Tibial nerve (tissue), 4 donors: Measurements from ENCODE around the gene VGLL4. TPM values are rescaled to one million over a fixed set of nuclear protein-coding genes. Genes with fewer than 3 reads are reported as not detected.

Experiments used
- DNase-seq, 2 donors: peaks; one replicate each; pipeline ENCODE4 v3.0.0-alpha.2; 2019; ENCODE audit warnings: low spot score in 2 of 2
- H3K27ac ChIP-seq, 4 donors: fragments of 200-600 bp; sonication (generic) in 3 of 4; one replicate each; pipeline ENCODE4 v1.5.1; 2017 to 2019; ENCODE audit warnings: mild to moderate bottlenecking in 1 of 4
- H3K27me3 ChIP-seq, 2 donors: fragments of 200-600 bp; sonication (generic) in 1 of 2; one replicate each; pipeline versions ENCODE4 v1.5.1 to v1.6.0; 2017 to 2019
- H3K36me3 ChIP-seq, 3 donors: fragments of 200-600 bp; sonication (generic); one replicate each; pipeline ENCODE4 v1.5.1; 2018 to 2019
- H3K4me1 ChIP-seq, 4 donors: fragments of 200-600 bp; sonication (generic) in 3 of 4; one replicate each; pipeline ENCODE4 v1.5.1; 2017 to 2019
- H3K4me3 ChIP-seq, 4 donors: fragments of 200-600 bp; sonication (generic) in 3 of 4; one replicate each; pipeline ENCODE4 v1.5.1; 2017 to 2019; ENCODE audit warnings: mild to moderate bottlenecking in 1 of 4, moderate library complexity in 1 of 4
- H3K9me3 ChIP-seq, 4 donors: fragments of 200-600 bp; sonication (generic) in 3 of 4; one replicate each; pipeline ENCODE4 v1.5.1; 2017 to 2019
- EP300 ChIP-seq, 2 donors: sonication (generic); formaldehyde crosslinking; IDR thresholded peaks; one replicate each; pipeline ENCODE4 v1.6.1; 2017; ENCODE audit warnings: antibody characterized with exemption in 2 of 2, mild to moderate bottlenecking in 1 of 2
- POLR2A ChIP-seq, 2 donors: fragments of 450-650 bp; IDR thresholded peaks; one replicate each; pipeline ENCODE4 v1.6.1; 2017; ENCODE audit warnings: antibody characterized with exemption in 2 of 2, mild to moderate bottlenecking in 2 of 2, moderate library complexity in 2 of 2
- WGBS, 2 donors: methylation state at CpG; one replicate each; pipeline ENCODE4 v1.1.5; 2018; 5-methylcytosine and 5-hydroxymethylcytosine counted together
- total RNA-seq, 4 donors: library from RNA; depleted of rRNA; stranded (reverse); fragments of >200 nt; gene quantifications; one replicate each; pipeline ENCODE4 v1.1.0, GENCODE V29; 2016
- TF ChIP-seq, protein P1 (sequence below), 5 experiments: fragments of 200-600 bp in 3 of 5; fragments of 450-650 bp in 2 of 5; sonication (generic) in 3 of 5; IDR thresholded peaks; one replicate each; pipeline ENCODE4 v1.5.1; 2016 to 2019; ENCODE audit warnings: antibody characterized with exemption in 5 of 5, mild to moderate bottlenecking in 3 of 5, moderate library complexity in 2 of 5

VGLL4 gene
- total RNA-seq, 4 donors from 2014 or later: 106 to 205 (median 110) TPM

DNA sequence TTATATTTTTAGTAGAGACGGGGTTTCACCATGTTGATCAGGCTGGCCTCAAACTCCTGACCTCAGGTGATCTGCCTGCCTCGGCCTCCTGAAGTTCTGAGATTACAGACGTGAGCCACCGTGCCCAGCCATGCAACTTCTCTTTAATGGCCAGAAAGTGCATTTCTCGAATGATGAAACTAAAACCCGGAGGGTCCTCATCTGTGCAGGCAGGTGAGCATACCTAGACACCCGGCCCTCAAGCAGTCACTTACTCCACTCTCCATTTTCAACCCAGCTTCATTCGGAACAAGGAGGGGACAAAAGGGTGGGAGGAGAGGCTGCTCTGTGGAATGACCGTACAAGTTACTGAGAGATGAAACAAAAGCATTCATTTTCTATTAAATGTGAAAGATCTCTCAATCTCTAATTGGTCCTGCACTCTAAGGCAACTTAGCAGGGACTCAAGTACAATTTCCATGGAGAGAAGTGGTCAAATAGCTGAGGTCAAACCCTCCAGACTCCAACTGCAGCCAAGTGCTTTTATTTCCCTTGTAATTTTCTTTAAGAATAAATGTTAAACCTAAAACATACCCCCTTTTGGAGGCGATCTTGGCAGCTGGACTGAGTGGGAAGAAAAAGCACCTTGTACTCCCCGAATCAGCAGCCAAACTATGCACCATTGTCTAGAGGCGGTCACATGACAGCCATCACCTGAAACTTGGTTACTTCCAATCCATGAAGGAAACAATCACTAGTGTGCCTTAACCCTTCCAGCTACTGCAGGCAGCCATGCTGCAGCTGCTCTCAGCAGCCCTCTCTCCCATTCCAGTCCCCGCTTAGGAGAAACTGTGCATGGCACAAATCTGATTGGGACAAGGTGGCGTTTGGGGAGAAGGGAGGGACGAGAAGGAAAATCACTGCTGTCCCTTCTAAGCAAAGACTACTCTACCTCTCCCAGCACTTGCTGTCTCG lies 62.2 kb downstream of the VGLL4 start:
- TF ChIP-seq, protein P1, sequence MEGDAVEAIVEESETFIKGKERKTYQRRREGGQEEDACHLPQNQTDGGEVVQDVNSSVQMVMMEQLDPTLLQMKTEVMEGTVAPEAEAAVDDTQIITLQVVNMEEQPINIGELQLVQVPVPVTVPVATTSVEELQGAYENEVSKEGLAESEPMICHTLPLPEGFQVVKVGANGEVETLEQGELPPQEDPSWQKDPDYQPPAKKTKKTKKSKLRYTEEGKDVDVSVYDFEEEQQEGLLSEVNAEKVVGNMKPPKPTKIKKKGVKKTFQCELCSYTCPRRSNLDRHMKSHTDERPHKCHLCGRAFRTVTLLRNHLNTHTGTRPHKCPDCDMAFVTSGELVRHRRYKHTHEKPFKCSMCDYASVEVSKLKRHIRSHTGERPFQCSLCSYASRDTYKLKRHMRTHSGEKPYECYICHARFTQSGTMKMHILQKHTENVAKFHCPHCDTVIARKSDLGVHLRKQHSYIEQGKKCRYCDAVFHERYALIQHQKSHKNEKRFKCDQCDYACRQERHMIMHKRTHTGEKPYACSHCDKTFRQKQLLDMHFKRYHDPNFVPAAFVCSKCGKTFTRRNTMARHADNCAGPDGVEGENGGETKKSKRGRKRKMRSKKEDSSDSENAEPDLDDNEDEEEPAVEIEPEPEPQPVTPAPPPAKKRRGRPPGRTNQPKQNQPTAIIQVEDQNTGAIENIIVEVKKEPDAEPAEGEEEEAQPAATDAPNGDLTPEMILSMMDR (IDR thresholded peaks at IDR 0.05): no peak
- TF ChIP-seq EP300 (IDR thresholded peaks at IDR 0.05): no peak
- TF ChIP-seq POLR2A (IDR thresholded peaks at IDR 0.05): no peak
- Histone ChIP-seq H3K4me3 (peak overlapping the region; percentile 10 to 47 (median 26)), H3K36me3 (no peaks in the 10 kb centered on the region), H3K4me1 (peaks cover 0 to 90% (median 51%) of the 10 kb centered on the region in 4 donors), H3K9me3 (no peaks in the 10 kb centered on the region), H3K27me3 (no peaks in the 10 kb centered on the region), H3K27ac (peak overlapping the region; percentile 48 to 95 (median 72))
- DNase-seq: no peak
- WGBS, 2 donors: 27 to 30% methylated on average over 16 of the region's 16 CpGs

DNA sequence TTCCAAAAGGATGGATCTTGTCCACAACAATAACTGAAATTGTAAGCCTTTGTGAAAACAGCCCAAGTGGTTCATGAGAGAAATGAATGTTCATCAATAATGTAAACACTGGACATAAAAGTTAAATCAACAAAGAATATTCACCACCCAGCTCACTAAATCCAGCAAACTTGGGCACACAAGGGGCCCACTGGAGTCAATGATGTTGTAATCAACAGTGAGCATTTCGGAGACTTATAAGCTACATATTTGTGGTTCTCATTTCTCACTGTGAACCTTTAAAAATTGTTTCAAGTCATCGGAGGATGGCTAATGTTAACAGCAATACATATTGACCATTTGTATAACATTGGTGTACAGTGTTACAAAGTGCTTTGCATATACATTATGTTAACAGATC lies 63.1 kb downstream of the VGLL4 start:
- Histone ChIP-seq H3K4me3 (no peak overlapping the region), H3K4me1 (peaks cover 0 to 90% (median 51%) of the 10 kb centered on the region in 4 donors), H3K9me3 (no peaks in the 10 kb centered on the region), H3K27me3 (no peaks in the 10 kb centered on the region), H3K27ac (peak overlapping the region in 3 of 4 donors; percentile 56 to 95 (median 88)), H3K36me3 (no peaks in the 10 kb centered on the region)
- WGBS, 2 donors: 48 to 50% methylated on average over 2 of the region's 2 CpGs
- DNase-seq: no peak
- TF ChIP-seq, protein P1 (IDR thresholded peaks at IDR 0.05): no peak
- TF ChIP-seq POLR2A (IDR thresholded peaks at IDR 0.05) (no peak), EP300 (IDR thresholded peaks at IDR 0.05) (no peak)

DNA sequence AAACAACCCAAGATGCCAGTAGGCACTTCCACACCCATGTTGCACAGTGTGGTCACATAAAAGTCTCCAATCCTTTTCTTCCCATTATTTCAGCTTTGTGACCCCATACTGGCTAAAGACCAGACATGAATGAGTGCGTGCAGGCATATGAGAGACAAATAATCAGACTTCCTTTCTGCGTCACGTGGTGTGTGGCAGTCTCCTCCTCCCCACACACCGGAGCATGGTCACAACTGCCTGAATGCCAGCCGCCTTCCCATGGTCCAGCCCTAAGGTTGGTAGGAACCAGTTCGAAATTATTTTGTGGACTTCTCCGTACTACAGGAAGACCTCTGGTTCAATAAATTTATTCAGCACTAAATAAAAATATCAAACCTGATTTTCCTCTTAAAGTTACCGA lies 65.5 kb downstream of the VGLL4 start:
- Histone ChIP-seq H3K36me3 (peaks cover 0 to 7% (median 0%) of the 10 kb centered on the region in 3 donors), H3K27me3 (no peaks in the 10 kb centered on the region), H3K4me1 (peaks cover 0 to 88% (median 46%) of the 10 kb centered on the region in 4 donors), H3K4me3 (no peak overlapping the region), H3K27ac (peak overlapping the region in 2 of 4 donors; percentile 58 to 84), H3K9me3 (no peaks in the 10 kb centered on the region)
- no peak for DNase-seq
- TF ChIP-seq POLR2A (IDR thresholded peaks at IDR 0.05): no peak
- TF ChIP-seq, protein P1 (IDR thresholded peaks at IDR 0.05): no peak
- TF ChIP-seq EP300 (IDR thresholded peaks at IDR 0.05): no peak
- WGBS, 2 donors: 63 to 68% methylated on average over 8 of the region's 8 CpGs

DNA sequence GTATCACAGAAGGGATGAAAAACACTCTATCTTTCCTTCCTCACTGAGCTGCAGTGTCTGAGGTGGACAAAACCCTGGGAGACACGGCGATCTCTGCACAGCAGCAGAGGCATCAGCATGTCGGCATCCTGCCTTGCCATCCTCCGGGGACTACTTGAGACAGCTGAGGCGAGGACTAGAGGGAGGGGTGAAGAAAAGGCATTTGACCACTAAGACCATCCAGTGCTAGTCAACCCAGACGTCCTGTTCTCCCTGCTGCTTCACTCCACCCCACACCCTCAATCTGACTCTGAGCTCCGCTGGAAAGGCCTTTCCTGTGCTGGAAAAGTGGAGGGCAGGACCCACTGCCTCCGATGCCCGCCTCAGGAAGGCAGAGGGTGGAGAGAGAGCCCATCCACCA lies 67.3 kb downstream of the VGLL4 start:
- Histone ChIP-seq H3K4me1 (peaks cover 0 to 84% (median 38%) of the 10 kb centered on the region in 4 donors), H3K9me3 (no peaks in the 10 kb centered on the region), H3K27me3 (no peaks in the 10 kb centered on the region), H3K27ac (peak overlapping the region in 3 of 4 donors; percentile 9 to 84 (median 58)), H3K36me3 (peaks cover 0 to 7% (median 0%) of the 10 kb centered on the region in 3 donors), H3K4me3 (no peak overlapping the region)
- 42 to 50% methylated on average over 9 of the region's 9 CpGs for WGBS, 2 donors
- no peak for TF ChIP-seq POLR2A (IDR thresholded peaks at IDR 0.05)
- no peak for TF ChIP-seq EP300 (IDR thresholded peaks at IDR 0.05)
- TF ChIP-seq, protein P1 (IDR thresholded peaks at IDR 0.05): no peak
- DNase-seq: no peak

DNA sequence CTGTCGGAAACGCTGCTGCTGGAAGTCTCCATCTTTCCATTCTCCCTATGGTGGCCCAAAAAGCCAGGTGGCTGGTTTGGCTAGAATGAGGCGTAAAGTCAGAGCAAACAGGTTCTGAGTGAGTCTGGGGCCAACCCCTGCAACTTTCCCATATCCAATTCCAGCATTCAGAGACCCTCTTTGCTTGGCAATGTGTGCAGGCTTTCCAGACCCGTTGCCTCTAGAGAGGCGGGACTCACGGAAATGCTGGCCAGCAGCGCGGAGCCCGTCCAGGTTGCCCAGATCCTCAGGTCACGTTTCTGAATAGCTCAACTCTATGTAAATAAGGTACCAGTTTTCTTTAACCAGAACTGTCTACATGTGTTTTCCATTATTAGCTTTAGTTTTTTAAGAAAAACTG lies 68.0 kb downstream of the VGLL4 start:
- no peaks in the 10 kb centered on the region for H3K27me3 ChIP-seq
- 79% methylated on average over 10 of the region's 10 CpGs for WGBS, 2 donors
- no peaks in the 10 kb centered on the region for H3K9me3 ChIP-seq
- H3K4me1 ChIP-seq: peaks cover 0 to 84% (median 34%) of the 10 kb centered on the region in 4 donors
- H3K36me3 ChIP-seq: peaks cover 0 to 7% (median 0%) of the 10 kb centered on the region in 3 donors
- H3K27ac ChIP-seq: peak overlapping the region in 2 of 4 donors; percentile 50 to 84
- TF ChIP-seq, protein P1 (IDR thresholded peaks at IDR 0.05): no peak
- TF ChIP-seq POLR2A (IDR thresholded peaks at IDR 0.05) (no peak), EP300 (IDR thresholded peaks at IDR 0.05) (no peak)
- DNase-seq: no peak
- H3K4me3 ChIP-seq: no peak overlapping the region
